H1 (cell line): ENCODE data around the gene CRTAC1. TPM values are rescaled to one million over a fixed set of nuclear protein-coding genes. Genes with fewer than 3 reads are reported as not detected.
A peak's percentile ranks its signal among the peaks of the same experiment; 100 is the strongest.

Experiments
- CTCF ChIA-PET: fragments of 300-600 bp; sonication (Branson Sonifier 250); formaldehyde crosslinking; loops from one replicate; lab custom pipeline; 2021; ENCODE audit not compliant: partially characterized antibody; lab: Charles Lee
- POLR2A ChIA-PET: fragments of 300-600 bp; sonication (Branson Sonifier 250); formaldehyde crosslinking; loops from one replicate; lab custom pipeline; 2021; ENCODE audit warnings: inconsistent platforms; ENCODE audit not compliant: partially characterized antibody; lab: Charles Lee
- DNase-seq, 2 experiments: peaks; one replicate each; pipeline versions ENCODE4 v3.0.0 to v3.0.0-alpha.2; 2010 to 2022; ENCODE audit warnings: low spot score in 2 of 2, low read depth in 1 of 2, mixed read lengths in 1 of 2
- FAIRE-seq: peaks from 2 replicates; lab custom pipeline; 2011; peaks lifted over from hg19 to GRCh38; lab: Jason Lieb, UNC
- H2AFZ ChIP-seq: 2 replicates; pipeline ENCODE4 v1.8.1; 2012; ENCODE audit warnings: low read length, inconsistent platforms
- H2AK5ac ChIP-seq: 2 replicates; pipeline ENCODE4 v1.6.1; 2013; ENCODE audit warnings: low read depth, low read length
- H2BK120ac ChIP-seq: replicated peaks from 2 replicates; pipeline ENCODE3; 2013; ENCODE audit warnings: low read depth, low read length, inconsistent platforms
- H2BK12ac ChIP-seq: 2 replicates; pipeline ENCODE4 v1.6.1; 2013; ENCODE audit warnings: low read depth, low read length
- H2BK15ac ChIP-seq: 2 replicates; pipeline ENCODE4 v1.6.1; 2013; ENCODE audit warnings: low read length
- H2BK20ac ChIP-seq: 2 replicates; pipeline ENCODE4 v1.6.1; 2013; ENCODE audit warnings: low read length
- H2BK5ac ChIP-seq: 2 replicates; pipeline ENCODE4 v1.6.1; 2013; ENCODE audit warnings: low read depth, low read length
- H3K14ac ChIP-seq: 2 replicates; pipeline ENCODE4 v1.6.1; 2013; ENCODE audit warnings: inconsistent platforms; ENCODE audit not compliant: insufficient read length
- H3K18ac ChIP-seq: 2 replicates; pipeline ENCODE4 v1.6.1; 2013; ENCODE audit warnings: low read length; ENCODE audit errors: extremely low read depth
- H3K23ac ChIP-seq: 2 replicates; pipeline ENCODE4 v1.6.1; 2013; ENCODE audit warnings: inconsistent platforms; ENCODE audit not compliant: insufficient read length
- H3K23me2 ChIP-seq: 2 replicates; pipeline ENCODE4 v1.6.1; 2013; ENCODE audit warnings: low read depth, low read length
- H3K27ac ChIP-seq: 2 replicates; pipeline ENCODE4 v1.6.1; 2011; ENCODE audit warnings: low read depth, low read length, inconsistent platforms
- H3K27me3 ChIP-seq, 4 experiments: replicated peaks in 1 of 4; 1 replicate in 1 of 4; 2 replicates in 3 of 4; pipeline versions ENCODE4 v1.6.1 to v1.8.1; 2011 to 2013; ENCODE audit warnings: low read length in 3 of 4, mild to moderate bottlenecking in 3 of 4, inconsistent platforms in 2 of 4, mixed read lengths in 2 of 4, moderate library complexity in 1 of 4; ENCODE audit not compliant: control insufficient read depth in 3 of 4, insufficient read depth in 3 of 4; ENCODE audit errors: extremely low read depth in 1 of 4
- H3K36me3 ChIP-seq, 4 experiments: 2 replicates each; pipeline versions ENCODE4 v1.6.1 to v1.8.1; 2011 to 2013; ENCODE audit warnings: mild to moderate bottlenecking in 4 of 4, low read length in 3 of 4, moderate library complexity in 2 of 4, control low read depth in 1 of 4, inconsistent platforms in 1 of 4; ENCODE audit not compliant: insufficient read depth in 4 of 4, control insufficient read depth in 2 of 4
- H3K4ac ChIP-seq: replicated peaks from 2 replicates; pipeline ENCODE3; 2013; ENCODE audit warnings: low read length, low read depth, mixed read lengths, inconsistent platforms; ENCODE audit not compliant: insufficient read length
- H3K4me1 ChIP-seq, 4 experiments: replicated peaks in 1 of 4; 1 replicate in 1 of 4; 2 replicates in 3 of 4; pipeline versions ENCODE4 v1.6.1 to v1.8.1; 2011 to 2013; ENCODE audit warnings: low read length in 3 of 4, inconsistent platforms in 2 of 4, mixed read lengths in 1 of 4; ENCODE audit not compliant: insufficient read depth in 4 of 4, control insufficient read depth in 3 of 4
- H3K4me2 ChIP-seq, 2 experiments: 2 replicates each; pipeline versions ENCODE4 v1.6.1 to v1.8.1; 2011 to 2013; ENCODE audit warnings: low read depth in 2 of 2, low read length in 2 of 2, control low read depth in 1 of 2, inconsistent platforms in 1 of 2, mild to moderate bottlenecking in 1 of 2; ENCODE audit not compliant: insufficient read depth in 1 of 2
- H3K4me3 ChIP-seq, 4 experiments: fragments of 200-600, 300-600 bp in 1 of 4; sonication (generic), shearing (Covaris generic), sonication (Bioruptor Twin) in 1 of 4; 2 replicates each; pipeline versions ENCODE4 v1.5.1 to v1.8.1; 2011 to 2016; ENCODE audit warnings: low read length in 4 of 4, low read depth in 3 of 4, control low read depth in 2 of 4, inconsistent platforms in 2 of 4, mild to moderate bottlenecking in 2 of 4, mixed read lengths in 1 of 4, moderate library complexity in 1 of 4; ENCODE audit not compliant: insufficient read depth in 2 of 4; ENCODE audit errors: extremely low read depth in 1 of 4
- H3K56ac ChIP-seq: replicated peaks from 2 replicates; pipeline ENCODE3; 2013; ENCODE audit warnings: low read depth, mild to moderate bottlenecking, mixed read lengths, low read length, inconsistent platforms; ENCODE audit not compliant: insufficient read length
- H3K79me1 ChIP-seq: 2 replicates; pipeline ENCODE4 v1.6.1; 2013; ENCODE audit warnings: low read depth, low read length, control low read depth
- H3K79me2 ChIP-seq, 2 experiments: 2 replicates each; pipeline versions ENCODE4 v1.6.1 to v1.8.1; 2012 to 2013; ENCODE audit warnings: low read length in 2 of 2, mild to moderate bottlenecking in 2 of 2, inconsistent platforms in 1 of 2; ENCODE audit not compliant: insufficient read depth in 2 of 2, control insufficient read depth in 1 of 2
- H3K9ac ChIP-seq, 4 experiments: replicated peaks in 1 of 4; 1 replicate in 1 of 4; 2 replicates in 3 of 4; pipeline versions ENCODE4 v1.6.1 to v1.8.1; 2011 to 2013; ENCODE audit warnings: low read depth in 3 of 4, low read length in 3 of 4, control low read depth in 2 of 4, mild to moderate bottlenecking in 2 of 4, moderate library complexity in 2 of 4, inconsistent platforms in 1 of 4; ENCODE audit errors: extremely low read depth in 1 of 4
- H3K9me3 ChIP-seq, 2 experiments: 2 replicates each; pipeline versions ENCODE4 v1.6.1 to v1.8.1; 2012 to 2013; ENCODE audit warnings: mild to moderate bottlenecking in 2 of 2, moderate library complexity in 2 of 2, control low read depth in 1 of 2, inconsistent platforms in 1 of 2, low read depth in 1 of 2, low read length in 1 of 2, mixed read lengths in 1 of 2; ENCODE audit not compliant: insufficient read depth in 2 of 2
- H4K20me1 ChIP-seq, 2 experiments: replicated peaks in 1 of 2; 2 replicates each; pipeline versions ENCODE3 to v1.8.1; 2011 to 2013; ENCODE audit warnings: inconsistent platforms in 2 of 2, low read length in 2 of 2, mild to moderate bottlenecking in 1 of 2; ENCODE audit not compliant: insufficient read depth in 2 of 2, control insufficient read depth in 1 of 2
- H4K5ac ChIP-seq: 2 replicates; pipeline ENCODE4 v1.6.1; 2013; ENCODE audit warnings: low read length, low read depth, mixed read lengths, inconsistent platforms; ENCODE audit not compliant: insufficient read length
- H4K8ac ChIP-seq: 2 replicates; pipeline ENCODE4 v1.8.0; 2013; ENCODE audit warnings: mild to moderate bottlenecking, moderate library complexity, low read length, inconsistent platforms; ENCODE audit not compliant: insufficient read depth; ENCODE audit errors: extremely low read depth
- H4K91ac ChIP-seq: replicated peaks from 2 replicates; pipeline ENCODE3; 2013; ENCODE audit warnings: low read length, mixed read lengths, inconsistent platforms; ENCODE audit not compliant: insufficient read length
- CTCF ChIP-seq, 3 experiments: IDR thresholded peaks; 1 replicate in 2 of 3; 2 replicates in 1 of 3; pipeline versions ENCODE4 v1.5.1 to v1.6.1; 2011; ENCODE audit warnings: low read length in 3 of 3, mild to moderate bottlenecking in 3 of 3, inconsistent platforms in 2 of 3, low read depth in 1 of 3, moderate library complexity in 1 of 3; ENCODE audit not compliant: insufficient read depth in 1 of 3; ENCODE audit errors: control extremely low read depth in 1 of 3
- RAD21 ChIP-seq, 2 experiments: IDR thresholded peaks in 1 of 2; conservative IDR thresholded peaks in 1 of 2; 2 replicates each; pipeline ENCODE4 v1.6.1; 2011; ENCODE audit warnings: low read depth in 2 of 2, low read length in 2 of 2, improper control_type of control experiment in 1 of 2, inconsistent platforms in 1 of 2, mild to moderate bottlenecking in 1 of 2, moderate library complexity in 1 of 2
- SIRT6 ChIP-seq: IDR thresholded peaks from one replicate; pipeline ENCODE4 v1.7.1; 2012; ENCODE audit warnings: low read length, inconsistent platforms
- SUZ12 ChIP-seq: fragments of 200-600 bp; sonication (generic); IDR thresholded peaks from 2 replicates; pipeline ENCODE4 v1.6.1; 2012; ENCODE audit warnings: mild to moderate bottlenecking, inconsistent platforms, low read length, moderate library complexity, mixed read lengths
- TEAD4 ChIP-seq: IDR thresholded peaks from 2 replicates; pipeline ENCODE4 v1.6.1; 2012; ENCODE audit warnings: low read depth, low read length, inconsistent platforms, mixed read lengths
- WGBS, 2 experiments: shearing (Covaris generic) in 1 of 2; methylation state at CpG; one replicate each; pipeline versions ENCODE4 v1.1.6 to v1.1.7; 2013 to 2015; ENCODE audit warnings: low lambda C conversion rate in 2 of 2, mixed read lengths in 2 of 2, inconsistent platforms in 1 of 2, low coverage in 1 of 2, missing lambda C conversion rate in 1 of 2; ENCODE audit not compliant: insufficient replicate concordance in 2 of 2, insufficient coverage in 1 of 2, insufficient read length in 1 of 2; ENCODE audit errors: extremely low coverage in 1 of 2, missing lambda C conversion rate in 1 of 2; 5-methylcytosine and 5-hydroxymethylcytosine counted together
- polyA plus RNA-seq, 7 experiments: library from polyadenylated mRNA; depleted of rRNA in 3 of 7; stranded (reverse) in 5 of 7; unstranded in 2 of 7; fragments of >200 nt in 5 of 7; fragments of 200-250 nt in 2 of 7; gene quantifications; 1 replicate in 5 of 7; 2 replicates in 1 of 7; 4 replicates in 1 of 7; pipeline versions ENCODE4 v1.2.1 to v1.2.3, GENCODE V29; 2011 to 2013; ENCODE audit warnings: missing spikeins in 2 of 7, mixed read lengths in 2 of 7
- total RNA-seq: library from RNA; stranded (reverse); fragmentation: NEBNext Ultra II Directional; extraction: Animal tissue kit (Norgen Biotek cat#: 25700); gene quantifications from 2 replicates; pipeline ENCODE4 v1.2.1, GENCODE V29; 2021

The CRTAC1 gene
- total and polyA plus RNA-seq, 2 of the 8 experiments (the other 6 are each of a cell fraction or from before 2014, with no cell fraction given) = 0.91 to 1.2 TPM

DNA sequence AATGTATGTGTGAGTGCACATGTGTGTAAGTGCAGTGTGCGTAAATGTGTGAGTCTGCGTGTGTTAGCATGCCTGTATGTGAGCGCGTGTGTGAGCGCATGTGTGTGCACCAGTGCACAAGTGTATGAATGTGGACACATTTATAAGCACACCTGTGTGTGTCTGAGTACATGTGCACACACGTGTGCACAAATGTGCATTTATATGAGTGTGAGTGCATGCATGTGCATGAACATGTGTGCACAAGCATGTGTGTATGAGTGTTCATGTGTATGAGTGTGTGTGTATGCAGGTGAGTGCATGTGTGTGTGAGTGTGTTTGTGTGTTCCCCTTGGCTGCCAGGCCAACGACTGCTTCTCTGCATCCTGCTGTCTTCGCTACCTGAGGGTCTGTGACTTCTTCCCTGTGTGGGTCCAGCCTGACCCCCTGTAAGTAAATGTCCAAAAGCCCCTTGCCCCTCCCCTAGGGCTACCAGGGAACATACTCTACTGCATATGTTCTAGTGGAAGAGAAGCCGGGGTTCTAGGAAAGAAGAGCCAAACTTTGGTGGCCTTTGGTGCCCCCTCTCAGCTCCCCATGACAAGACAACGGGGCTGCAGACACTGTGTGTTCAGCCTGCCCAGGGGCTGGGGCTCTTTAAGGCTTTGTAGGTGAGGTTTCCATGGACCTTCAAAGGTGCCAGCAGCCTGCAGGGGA is 163.7 kb downstream of the CRTAC1 start:
- FAIRE-seq = no peak
- H4K8ac ChIP-seq = no peak overlapping the region
- H3K4me3 ChIP-seq = no peak overlapping the region
- CTCF ChIA-PET = interaction anchor here (0.9 to 14.5 kb wide), 7 partner anchors 16 to 181 kb away, joined by 3 to 236 read pairs (median 4); no protein-coding TSS in a partner anchor
- peak; percentile 9 to 34 (median 31); a peak in 3 of 4 replicates for TF ChIP-seq CTCF (IDR thresholded peaks at IDR 0.05; ENCODE audit: control extremely low read depth in 1 of 3, insufficient read depth in 1 of 3, low read depth in 1 of 3, low read length in 3 of 3)
- no peak for TF ChIP-seq SIRT6
- TF ChIP-seq SUZ12 = no peak
- TF ChIP-seq TEAD4 = no peak
- TF ChIP-seq RAD21 (IDR thresholded peaks at IDR 0.05 in 1 of 2, conservative IDR thresholded peaks at IDR 0.05 in 1 of 2; ENCODE audit: low read depth in 2 of 2, low read length in 2 of 2) = peak; percentile 46 to 63; a peak in 3 of 4 replicates
- no peaks in the 10 kb centered on the region for H3K27me3 ChIP-seq
- H2AK5ac ChIP-seq = no peak overlapping the region
- H4K20me1 ChIP-seq = no peaks in the 10 kb centered on the region
- H3K9me3 ChIP-seq = no peaks in the 10 kb centered on the region
- H2BK15ac ChIP-seq = peak overlapping the region; percentile 20; the same call in 1 of the 2 replicates
- no peak overlapping the region for H3K14ac ChIP-seq
- peak overlapping the region; percentile 34 for H4K91ac ChIP-seq
- H3K79me2 ChIP-seq = no peaks in the 10 kb centered on the region
- H3K18ac ChIP-seq = peak overlapping the region; percentile 51; the same call in 1 of the 2 replicates
- no peak overlapping the region for H3K27ac ChIP-seq
- H3K23me2 ChIP-seq = 0 out of 2 replicates have a peak, but pooled peaks cover 1% of the 10 kb centered on the region
- no peak overlapping the region for H2BK120ac ChIP-seq
- H2BK12ac ChIP-seq = no peak overlapping the region
- no peak for DNase-seq
- no peak overlapping the region for H2AFZ ChIP-seq
- H2BK20ac ChIP-seq = no peak overlapping the region
- WGBS, 2 experiments = 84% methylated on average over 10 of the region's 10 CpGs; no CpG with 5 or more reads in 1 of the 2 experiments
- H3K9ac ChIP-seq = no peak overlapping the region
- H4K5ac ChIP-seq = no peak overlapping the region
- no peak overlapping the region for H3K4me2 ChIP-seq
- POLR2A ChIA-PET = no interaction called here
- H3K79me1 ChIP-seq = no peaks in the 10 kb centered on the region
- peak overlapping the region; percentile 27 for H3K4ac ChIP-seq
- no peaks in the 10 kb centered on the region for H3K36me3 ChIP-seq
- H2BK5ac ChIP-seq = 0 out of 2 replicates have a peak overlapping the region, but pooled peaks have one; percentile 1
- peaks cover 7 to 24% (median 10%) of the 10 kb centered on the region in 4 experiments for H3K4me1 ChIP-seq
- no peak overlapping the region for H3K56ac ChIP-seq
- H3K23ac ChIP-seq = no peak overlapping the region
